Non-pigmented ciliary epithelial cell (primary cell): Measurements from ENCODE around the gene PODN.

Experiments
- DNase-seq: peaks from one replicate; pipeline ENCODE4 v3.0.0-alpha.2; 2010; ENCODE audit warnings: low read depth

PODN gene

GRCh38 chr1:53075206-53075605, 13.2 kb downstream of the PODN start:
- DNase-seq = no peak

- no peak for DNase-seq
Observed at GRCh38 chr1:53075761-53076163, 13.7 kb downstream of the PODN start.

GRCh38 chr1:53076165-53076564, 14.2 kb downstream of the PODN start:
- no peak for DNase-seq

DNA sequence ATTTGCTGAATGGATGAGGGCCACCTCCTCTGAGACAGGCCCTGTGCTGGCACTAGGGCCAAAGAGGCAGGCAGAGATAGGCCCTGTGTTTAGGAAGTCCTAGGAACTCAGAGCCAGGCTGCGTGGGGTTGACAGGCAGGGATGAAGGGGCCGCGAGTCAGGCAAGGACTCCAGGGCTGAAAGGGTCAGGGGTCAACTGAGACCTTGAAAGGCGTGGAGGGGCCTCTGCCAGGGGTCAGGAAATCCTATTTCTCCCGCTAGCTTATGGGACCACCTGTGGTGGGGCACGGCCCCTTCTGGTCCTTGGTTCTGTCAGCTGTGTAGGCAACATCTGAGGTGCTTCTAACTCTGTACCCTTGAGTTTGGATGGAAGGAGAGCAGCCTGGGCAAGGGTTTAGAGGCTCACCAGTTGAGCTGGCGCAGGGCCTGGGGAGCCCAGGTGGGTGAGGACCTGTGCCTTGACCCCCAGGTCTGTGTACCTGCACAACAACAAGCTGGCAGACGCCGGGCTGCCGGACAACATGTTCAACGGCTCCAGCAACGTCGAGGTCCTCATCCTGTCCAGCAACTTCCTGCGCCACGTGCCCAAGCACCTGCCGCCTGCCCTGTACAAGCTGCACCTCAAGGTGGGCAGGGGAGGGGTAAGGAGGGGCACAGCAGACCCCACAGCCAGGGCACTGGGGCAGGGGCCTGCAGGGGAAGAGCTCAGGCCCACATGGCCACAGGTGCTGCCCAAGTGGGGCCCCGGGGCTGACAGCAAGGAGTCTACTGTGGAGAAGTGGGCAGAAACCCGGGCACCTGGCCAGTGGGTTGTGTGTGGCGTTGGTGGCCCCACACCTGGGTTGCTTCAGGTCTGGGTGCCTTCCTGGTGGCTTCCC, 14.9 kb downstream of the PODN start:
- DNase-seq = no peak

GRCh38 chr1:53077599-53077965, 15.6 kb downstream of the PODN start:
- DNase-seq = no peak

GRCh38 chr1:53078333-53079101, 16.5 kb downstream of the PODN start:
- DNase-seq = no peak

GRCh38 chr1:53079251-53079650, 17.2 kb downstream of the PODN start:
- no peak for DNase-seq

GRCh38 chr1:53080041-53080440, 18.0 kb downstream of the PODN start:
- no peak for DNase-seq

- no peak for DNase-seq
Observed at GRCh38 chr1:53080769-53081168, 18.8 kb downstream of the PODN start.

GRCh38 chr1:53081384-53082066, 19.5 kb downstream of the PODN start:
- no peak for DNase-seq

DNA sequence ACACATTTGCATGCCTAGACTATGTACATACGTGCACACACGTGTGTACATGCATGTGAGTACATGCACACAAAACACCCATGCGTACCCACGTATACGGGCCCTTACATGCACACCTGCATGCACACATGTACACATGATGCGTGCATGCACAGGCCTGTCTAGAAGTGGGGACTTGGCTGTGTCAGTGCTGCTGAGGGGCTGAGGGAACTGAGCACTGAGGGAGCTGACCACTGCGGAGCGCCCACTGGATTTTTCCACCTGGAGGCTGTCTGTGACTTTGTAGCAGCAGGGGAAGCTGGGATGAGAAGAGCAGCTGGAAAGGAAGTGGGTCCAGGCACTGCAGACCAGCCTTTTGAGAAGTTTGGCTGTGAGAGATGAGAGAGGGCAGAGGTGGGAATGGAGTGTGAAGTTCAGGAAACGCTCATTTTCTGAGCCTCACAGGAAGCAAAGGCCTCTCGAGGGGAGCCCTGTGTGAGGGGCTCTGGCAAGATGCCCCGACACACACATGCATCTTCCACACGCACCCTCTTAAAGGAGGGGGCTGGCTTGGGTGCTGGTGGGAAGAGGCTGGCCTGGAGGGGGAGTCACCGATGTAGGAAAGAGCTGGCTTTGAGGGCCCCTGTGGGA, 20.9 kb downstream of the PODN start:
- no peak for DNase-seq

DNA sequence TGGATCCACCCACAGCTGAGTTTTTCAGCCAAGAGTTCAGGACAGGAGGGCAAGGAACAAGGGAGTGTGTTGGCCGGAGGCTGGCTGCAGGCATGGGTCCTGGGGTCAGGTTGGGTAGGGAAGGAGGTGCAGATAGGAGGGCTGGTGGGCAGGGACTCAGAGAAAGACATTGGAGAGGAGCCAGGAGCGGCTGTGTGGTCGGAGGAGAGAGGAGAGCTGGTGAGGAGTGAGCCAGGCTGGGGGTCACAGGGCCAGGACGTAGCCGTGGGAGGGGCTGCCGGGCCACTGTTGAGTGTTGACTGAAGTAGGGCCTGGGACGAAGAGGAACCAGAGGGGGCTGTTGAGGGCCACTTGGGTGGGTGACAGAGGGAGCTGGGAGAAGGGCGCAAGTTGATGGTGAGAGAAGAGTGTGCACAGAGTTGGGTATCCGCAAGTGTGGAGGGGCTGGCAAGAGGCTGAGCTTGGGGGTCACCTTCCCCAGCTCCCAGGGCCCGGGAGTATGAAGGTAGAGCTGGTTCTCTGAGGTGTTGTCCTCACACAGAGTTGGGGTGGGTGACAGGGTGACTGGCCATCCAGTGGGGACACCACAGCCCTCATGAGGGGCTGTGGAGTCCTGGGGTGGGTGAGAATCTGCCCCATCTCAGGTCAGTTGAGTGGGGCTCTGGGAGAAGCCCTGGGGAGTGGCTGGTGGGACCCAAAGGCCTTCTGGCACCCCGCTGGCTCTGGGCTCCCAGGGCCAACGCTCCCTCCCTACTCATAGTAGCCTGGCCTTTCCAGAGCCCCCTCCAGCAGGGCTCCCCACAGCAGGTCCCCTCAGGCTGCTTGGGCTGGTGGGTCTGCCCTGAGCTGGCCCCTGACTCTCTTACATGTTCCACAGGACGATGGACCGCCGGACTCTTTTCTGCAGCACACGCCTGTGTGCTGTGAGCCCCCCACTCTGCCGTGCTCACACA, 21.9 kb downstream of the PODN start:
- DNase-seq = no peak

DNA sequence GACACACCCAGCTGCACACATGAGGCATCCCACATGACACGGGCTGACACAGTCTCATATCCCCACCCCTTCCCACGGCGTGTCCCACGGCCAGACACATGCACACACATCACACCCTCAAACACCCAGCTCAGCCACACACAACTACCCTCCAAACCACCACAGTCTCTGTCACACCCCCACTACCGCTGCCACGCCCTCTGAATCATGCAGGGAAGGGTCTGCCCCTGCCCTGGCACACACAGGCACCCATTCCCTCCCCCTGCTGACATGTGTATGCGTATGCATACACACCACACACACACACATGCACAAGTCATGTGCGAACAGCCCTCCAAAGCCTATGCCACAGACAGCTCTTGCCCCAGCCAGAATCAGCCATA, 22.6 kb downstream of the PODN start:
- no peak for DNase-seq

GRCh38 chr1:53085405-53085804, 23.4 kb downstream of the PODN start:
- no peak for DNase-seq

DNA sequence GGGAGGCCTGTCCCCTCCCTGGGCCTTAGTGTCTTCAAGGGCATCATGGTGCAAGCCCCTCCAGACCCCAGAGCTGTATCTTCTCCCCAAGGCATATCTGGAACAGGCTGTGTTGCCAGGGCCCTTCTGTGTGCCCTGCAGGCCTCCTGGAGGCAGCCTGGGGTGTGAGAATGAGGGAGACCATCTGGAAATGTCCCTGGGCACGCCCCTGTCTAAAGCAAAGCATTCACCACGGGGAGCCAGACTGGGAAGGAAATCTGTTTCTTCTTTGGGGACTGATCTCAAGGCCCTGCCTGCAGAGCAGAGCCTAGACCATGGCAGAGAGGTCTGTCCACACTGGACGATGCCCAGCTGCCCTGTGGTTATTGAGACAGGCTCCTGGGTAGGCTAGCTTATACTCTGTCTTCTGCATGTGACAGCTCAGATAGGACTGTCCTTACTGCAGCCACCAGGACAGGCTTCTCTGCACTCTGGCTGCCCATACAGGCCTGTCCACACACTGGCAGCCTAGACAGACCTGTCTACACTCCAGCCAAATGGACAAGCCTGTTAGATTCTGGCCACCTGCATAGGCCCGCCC, 24.6 kb downstream of the PODN start:
- DNase-seq = no peak

GRCh38 chr1:53087332-53088285, 25.6 kb downstream of the PODN start:
- no peak for DNase-seq

- DNase-seq = no peak
Observed at GRCh38 chr1:53088616-53089300, 26.7 kb downstream of the PODN start.

DNA sequence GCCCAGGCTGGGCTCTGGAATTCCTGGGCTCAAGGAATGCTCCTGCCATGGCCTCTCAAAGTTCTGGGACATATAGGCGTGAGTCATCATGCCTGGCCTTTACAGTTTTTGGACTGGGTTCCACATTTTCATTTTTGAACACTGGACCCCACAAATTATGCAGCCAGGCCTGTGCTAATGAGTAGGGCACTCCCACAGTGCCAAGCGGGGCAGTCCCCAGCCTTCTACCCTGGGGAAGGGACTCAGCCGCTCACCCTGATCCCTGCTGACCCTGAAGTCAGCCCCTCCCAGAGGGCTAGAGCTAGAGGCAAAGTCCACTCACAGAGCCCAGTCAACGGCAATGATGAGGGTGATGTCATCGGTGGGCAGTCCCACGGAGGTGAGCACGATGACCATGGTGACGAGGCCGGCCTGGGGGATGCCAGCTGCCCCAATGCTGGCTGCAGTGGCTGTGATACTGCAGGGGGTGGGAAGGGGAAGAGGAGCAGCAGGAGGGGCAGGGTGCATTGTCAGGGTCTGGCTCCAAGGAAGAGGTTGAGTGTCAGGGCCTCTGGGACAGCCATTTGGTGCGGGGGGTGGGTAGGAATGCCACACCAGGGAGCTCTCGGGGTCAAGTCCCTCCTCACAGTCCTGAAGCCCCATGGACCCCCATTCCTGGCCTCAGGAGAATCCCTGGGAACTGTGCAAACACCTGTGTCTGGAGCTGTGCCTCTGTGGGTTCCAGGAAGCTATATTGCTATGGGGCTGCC, 27.6 kb downstream of the PODN start:
- no peak for DNase-seq
